GM23338 (cell line): Measurements from ENCODE around the gene PUS7.

Experiments
- CTCF ChIP-seq, 2 experiments: fragments of 200-600 bp in 1 of 2; sonication (generic) in 1 of 2; conservative IDR thresholded peaks; 2 replicates each; pipeline versions ENCODE4 v1.5.1 to v1.6.1; 2016 to 2017; ENCODE audit warnings: antibody characterized with exemption in 2 of 2, low read depth in 2 of 2, mild to moderate bottlenecking in 2 of 2, moderate library complexity in 1 of 2
- EZH2 ChIP-seq: fragments of 200-600 bp; sonication (generic); IDR thresholded peaks from one replicate; pipeline ENCODE4 v1.8.0; 2017; ENCODE audit warnings: antibody characterized with exemption, mild to moderate bottlenecking, low read depth; ENCODE audit not compliant: unreplicated experiment
- EZH2phosphoT487 ChIP-seq: fragments of 200-600 bp; sonication (generic); IDR thresholded peaks from one replicate; pipeline ENCODE4 v1.8.1; 2018; ENCODE audit warnings: antibody characterized with exemption; ENCODE audit not compliant: unreplicated experiment
- JUNB ChIP-seq: IDR thresholded peaks from one replicate; pipeline ENCODE4 v1.6.1; 2016; ENCODE audit warnings: antibody characterized with exemption; ENCODE audit not compliant: unreplicated experiment
- POLR2AphosphoS5 ChIP-seq: IDR thresholded peaks from 2 replicates; pipeline ENCODE4 v1.6.1; 2016; ENCODE audit warnings: antibody characterized with exemption, low read depth
- REST ChIP-seq: IDR thresholded peaks from one replicate; pipeline ENCODE4 v1.6.1; 2018; ENCODE audit warnings: antibody characterized with exemption; ENCODE audit not compliant: unreplicated experiment

- TF ChIP-seq POLR2AphosphoS5 = no peak
- no peak for TF ChIP-seq CTCF (conservative IDR thresholded peaks at IDR 0.05; ENCODE audit: low read depth in 2 of 2)
- TF ChIP-seq EZH2phosphoT487 = no peak
- TF ChIP-seq REST = no peak
- no peak for TF ChIP-seq JUNB
- no peak for TF ChIP-seq EZH2
These were observed 71.8 kb downstream of the PUS7 start for GRCh38 chr7:105450177-105450861.
